Transverse colon (tissue), 4 donors: Measurements from ENCODE around the gene DDX60.

Experiments used
- POLR2A ChIP-seq: fragments of 450-650 bp; IDR thresholded peaks from one replicate; pipeline ENCODE4 v1.6.1; 2016; ENCODE audit warnings: antibody characterized with exemption, mild to moderate bottlenecking, moderate library complexity
- POLR2AphosphoS5 ChIP-seq, 3 donors: sonication (generic); formaldehyde crosslinking; IDR thresholded peaks; one replicate each; pipeline ENCODE4 v1.6.1; 2016; ENCODE audit warnings: antibody characterized with exemption in 3 of 3
- TF ChIP-seq, protein P1 (sequence below), 5 experiments: fragments of 200-600 bp in 3 of 5; fragments of 450-650 bp in 2 of 5; sonication (generic) in 3 of 5; IDR thresholded peaks; 1 replicate in 2 of 5; 2 replicates in 3 of 5; pipeline ENCODE4 v1.5.1; 2016 to 2017; ENCODE audit warnings: antibody characterized with exemption in 5 of 5, inconsistent platforms in 3 of 5, mild to moderate bottlenecking in 2 of 5, moderate library complexity in 1 of 5

DNA sequence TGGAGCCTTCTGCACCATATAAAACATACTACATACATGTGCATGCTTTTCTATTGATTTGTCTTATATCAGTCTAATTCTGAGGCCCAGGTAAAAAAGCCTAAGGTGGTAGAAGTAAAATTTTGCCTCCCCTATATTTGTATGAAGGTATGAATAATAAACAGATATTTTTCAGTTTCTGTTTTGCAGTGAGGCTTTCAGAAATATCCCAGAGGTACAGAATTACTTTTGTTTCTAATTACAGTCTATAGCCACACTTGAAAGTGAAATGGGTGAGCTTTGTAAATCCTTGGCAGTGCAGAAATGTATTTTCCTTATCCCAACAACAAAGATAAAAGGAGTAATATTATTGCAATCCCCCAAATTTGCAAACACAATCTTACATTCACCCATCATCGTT lies 59.5 kb downstream of the DDX60 start:
- TF ChIP-seq POLR2A (no peak), POLR2AphosphoS5 (IDR thresholded peaks at IDR 0.05) (no peak)
- TF ChIP-seq, protein P1, sequence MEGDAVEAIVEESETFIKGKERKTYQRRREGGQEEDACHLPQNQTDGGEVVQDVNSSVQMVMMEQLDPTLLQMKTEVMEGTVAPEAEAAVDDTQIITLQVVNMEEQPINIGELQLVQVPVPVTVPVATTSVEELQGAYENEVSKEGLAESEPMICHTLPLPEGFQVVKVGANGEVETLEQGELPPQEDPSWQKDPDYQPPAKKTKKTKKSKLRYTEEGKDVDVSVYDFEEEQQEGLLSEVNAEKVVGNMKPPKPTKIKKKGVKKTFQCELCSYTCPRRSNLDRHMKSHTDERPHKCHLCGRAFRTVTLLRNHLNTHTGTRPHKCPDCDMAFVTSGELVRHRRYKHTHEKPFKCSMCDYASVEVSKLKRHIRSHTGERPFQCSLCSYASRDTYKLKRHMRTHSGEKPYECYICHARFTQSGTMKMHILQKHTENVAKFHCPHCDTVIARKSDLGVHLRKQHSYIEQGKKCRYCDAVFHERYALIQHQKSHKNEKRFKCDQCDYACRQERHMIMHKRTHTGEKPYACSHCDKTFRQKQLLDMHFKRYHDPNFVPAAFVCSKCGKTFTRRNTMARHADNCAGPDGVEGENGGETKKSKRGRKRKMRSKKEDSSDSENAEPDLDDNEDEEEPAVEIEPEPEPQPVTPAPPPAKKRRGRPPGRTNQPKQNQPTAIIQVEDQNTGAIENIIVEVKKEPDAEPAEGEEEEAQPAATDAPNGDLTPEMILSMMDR (IDR thresholded peaks at IDR 0.05) = no peak
